Measurements from ENCODE around the gene FMN1. TPM values are rescaled to one million over a fixed set of nuclear protein-coding genes. Genes with fewer than 3 reads are reported as not detected.

The FMN1 gene
- total RNA-seq, 6 donors from 2014 or later = 20.2 to 176 (median 53.8) TPM

DNA sequence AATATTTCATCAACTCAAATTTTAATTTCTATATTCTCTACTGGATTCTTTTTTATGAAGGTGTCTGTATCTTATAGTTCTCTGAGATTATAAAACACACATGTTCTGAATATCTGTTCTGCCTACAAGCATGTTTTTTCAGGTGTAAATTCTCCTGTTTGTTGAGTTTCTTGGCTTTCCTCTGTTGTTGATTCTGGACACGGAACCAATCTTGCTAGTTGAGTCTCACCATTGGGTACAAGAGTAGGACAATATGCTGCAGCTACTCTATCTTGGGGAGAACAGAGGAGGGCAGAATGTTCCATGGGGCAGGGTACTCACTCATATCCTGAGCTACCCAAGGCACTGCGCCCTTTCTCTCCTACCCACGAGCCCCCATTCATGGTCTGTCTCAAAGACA lies 371.8 kb downstream of the FMN1 start:
- TF ChIP-seq POLR2A (IDR thresholded peaks at IDR 0.05) = no peak
- TF ChIP-seq POLR2AphosphoS5 (IDR thresholded peaks at IDR 0.05) = no peak
- TF ChIP-seq EP300 (IDR thresholded peaks at IDR 0.05) = no peak
- TF ChIP-seq, protein P1, sequence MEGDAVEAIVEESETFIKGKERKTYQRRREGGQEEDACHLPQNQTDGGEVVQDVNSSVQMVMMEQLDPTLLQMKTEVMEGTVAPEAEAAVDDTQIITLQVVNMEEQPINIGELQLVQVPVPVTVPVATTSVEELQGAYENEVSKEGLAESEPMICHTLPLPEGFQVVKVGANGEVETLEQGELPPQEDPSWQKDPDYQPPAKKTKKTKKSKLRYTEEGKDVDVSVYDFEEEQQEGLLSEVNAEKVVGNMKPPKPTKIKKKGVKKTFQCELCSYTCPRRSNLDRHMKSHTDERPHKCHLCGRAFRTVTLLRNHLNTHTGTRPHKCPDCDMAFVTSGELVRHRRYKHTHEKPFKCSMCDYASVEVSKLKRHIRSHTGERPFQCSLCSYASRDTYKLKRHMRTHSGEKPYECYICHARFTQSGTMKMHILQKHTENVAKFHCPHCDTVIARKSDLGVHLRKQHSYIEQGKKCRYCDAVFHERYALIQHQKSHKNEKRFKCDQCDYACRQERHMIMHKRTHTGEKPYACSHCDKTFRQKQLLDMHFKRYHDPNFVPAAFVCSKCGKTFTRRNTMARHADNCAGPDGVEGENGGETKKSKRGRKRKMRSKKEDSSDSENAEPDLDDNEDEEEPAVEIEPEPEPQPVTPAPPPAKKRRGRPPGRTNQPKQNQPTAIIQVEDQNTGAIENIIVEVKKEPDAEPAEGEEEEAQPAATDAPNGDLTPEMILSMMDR (IDR thresholded peaks at IDR 0.05) = no peak
- no peak for ATAC-seq (ENCODE audit: low FRiP score in 2 of 2)
- H3K27me3 ChIP-seq = no peaks in the 10 kb centered on the region

DNA sequence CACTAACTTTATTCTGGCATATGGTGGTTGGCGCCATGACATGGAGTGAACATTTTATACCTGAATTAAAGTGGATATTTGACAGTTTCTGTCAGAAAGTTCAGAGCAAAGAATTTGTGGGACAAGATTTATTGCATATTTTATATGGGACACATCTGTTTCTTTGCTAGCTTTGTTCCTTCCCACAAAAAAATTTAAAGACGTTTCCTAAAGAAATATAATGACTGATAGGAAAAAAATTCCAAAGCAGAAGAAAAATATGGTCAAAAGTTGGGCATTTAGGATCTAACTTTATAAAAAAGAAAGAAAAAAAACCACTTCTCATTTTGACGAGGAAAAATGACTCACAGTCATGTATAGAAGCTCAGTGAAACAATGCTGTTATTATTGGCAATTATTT lies 375.1 kb downstream of the FMN1 start:
- 62 to 70% methylated on average over 3 of the region's 3 CpGs for WGBS, 2 donors
- Histone ChIP-seq H3K36me3 (no peaks in the 10 kb centered on the region), H3K4me3 (no peak overlapping the region), H3K4me1 (no peaks in the 10 kb centered on the region), H3K27ac (no peak overlapping the region), H3K9me3 (no peaks in the 10 kb centered on the region), H3K27me3 (no peaks in the 10 kb centered on the region)
- DNase-seq (no peak), ATAC-seq (ENCODE audit: low FRiP score in 2 of 2) (no peak)
- TF ChIP-seq, protein P1 (IDR thresholded peaks at IDR 0.05) = no peak
- TF ChIP-seq POLR2AphosphoS5 (IDR thresholded peaks at IDR 0.05) (no peak), EP300 (IDR thresholded peaks at IDR 0.05) (no peak), POLR2A (IDR thresholded peaks at IDR 0.05) (no peak)

More for the DNA sequence above, 371.8 kb downstream of the FMN1 start:
- no peaks in the 10 kb centered on the region for H3K36me3 ChIP-seq
- no peak for DNase-seq
- no peak overlapping the region for H3K4me3 ChIP-seq
- H3K27ac ChIP-seq = no peak overlapping the region
- H3K4me1 ChIP-seq = no peaks in the 10 kb centered on the region
- no peaks in the 10 kb centered on the region for H3K9me3 ChIP-seq
- WGBS, 2 donors = 82 to 86% methylated on average over 3 of the region's 3 CpGs

DNA sequence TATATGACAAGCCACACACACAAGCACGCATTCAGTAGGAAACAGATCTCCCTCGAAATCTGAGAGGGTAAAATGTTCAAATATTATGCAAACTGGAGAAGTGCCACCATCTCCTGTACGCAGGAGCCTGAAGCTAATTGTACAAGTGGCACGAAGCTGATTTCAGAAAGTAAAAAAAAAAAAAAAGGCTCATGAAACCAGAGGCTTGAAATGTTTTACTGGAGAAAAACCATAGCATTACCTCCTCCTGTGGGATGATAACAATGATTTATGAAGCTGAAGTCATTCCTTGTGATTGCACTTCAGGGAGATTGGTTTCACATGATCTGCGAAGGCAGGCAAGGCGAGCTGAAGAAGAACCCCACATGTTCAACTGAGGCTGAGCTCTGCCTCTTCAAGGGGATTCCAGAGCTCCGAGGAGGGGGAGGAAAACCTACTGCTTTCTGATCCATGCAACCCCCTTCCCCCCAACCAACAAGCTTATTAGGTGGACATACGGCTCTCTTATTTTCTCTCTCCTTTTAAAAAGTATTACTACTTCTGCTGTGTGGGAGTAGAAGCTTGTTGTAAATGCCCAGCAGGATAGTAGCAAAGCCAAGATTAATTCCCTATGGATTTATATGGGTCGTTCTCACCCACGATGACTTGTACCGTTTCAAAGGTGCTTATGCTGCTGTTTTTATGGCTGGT lies 375.6 kb downstream of the FMN1 start:
- WGBS, 2 donors = 52 to 62% methylated on average over 11 of the region's 11 CpGs
- TF ChIP-seq POLR2AphosphoS5 (IDR thresholded peaks at IDR 0.05) = no peak
- TF ChIP-seq, protein P1 (IDR thresholded peaks at IDR 0.05) = no peak
- TF ChIP-seq EP300 (IDR thresholded peaks at IDR 0.05) = no peak
- TF ChIP-seq POLR2A (IDR thresholded peaks at IDR 0.05) = no peak

DNA sequence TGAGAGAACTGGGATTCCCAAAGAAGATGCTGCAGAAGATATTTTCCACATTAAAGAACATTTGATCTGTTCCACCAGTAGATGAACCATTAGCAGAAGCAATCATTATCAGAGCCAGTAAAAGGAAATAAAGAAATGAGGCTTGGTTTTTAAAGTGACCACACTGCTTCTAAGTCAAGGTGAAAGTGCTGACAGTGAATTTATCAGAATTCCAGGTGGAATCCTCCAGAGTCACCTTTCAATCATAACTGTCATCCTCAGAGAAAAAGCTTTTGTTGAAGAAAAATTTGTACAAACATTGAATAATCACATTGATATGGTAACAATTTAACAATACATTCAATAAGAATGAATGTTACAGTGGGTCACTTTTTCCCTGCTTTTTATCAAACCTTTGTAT lies 376.9 kb downstream of the FMN1 start:
- Histone ChIP-seq H3K27me3 (no peaks in the 10 kb centered on the region), H3K9me3 (no peaks in the 10 kb centered on the region), H3K4me3 (no peak overlapping the region), H3K36me3 (no peaks in the 10 kb centered on the region), H3K27ac (no peak overlapping the region), H3K4me1 (no peaks in the 10 kb centered on the region)
- TF ChIP-seq POLR2A (IDR thresholded peaks at IDR 0.05) (no peak), EP300 (IDR thresholded peaks at IDR 0.05) (no peak), POLR2AphosphoS5 (IDR thresholded peaks at IDR 0.05) (no peak)
- TF ChIP-seq, protein P1 (IDR thresholded peaks at IDR 0.05) = no peak
- no peak for DNase-seq
- no peak for ATAC-seq (ENCODE audit: low FRiP score in 2 of 2)

More for the DNA sequence above, 375.6 kb downstream of the FMN1 start:
- Histone ChIP-seq H3K27ac (no peak overlapping the region), H3K27me3 (no peaks in the 10 kb centered on the region), H3K9me3 (no peaks in the 10 kb centered on the region), H3K36me3 (no peaks in the 10 kb centered on the region), H3K4me1 (no peaks in the 10 kb centered on the region), H3K4me3 (no peak overlapping the region)
- ATAC-seq (ENCODE audit: low FRiP score in 2 of 2) (peak in 1 of 2 donors; percentile 44), DNase-seq (no peak)

DNA sequence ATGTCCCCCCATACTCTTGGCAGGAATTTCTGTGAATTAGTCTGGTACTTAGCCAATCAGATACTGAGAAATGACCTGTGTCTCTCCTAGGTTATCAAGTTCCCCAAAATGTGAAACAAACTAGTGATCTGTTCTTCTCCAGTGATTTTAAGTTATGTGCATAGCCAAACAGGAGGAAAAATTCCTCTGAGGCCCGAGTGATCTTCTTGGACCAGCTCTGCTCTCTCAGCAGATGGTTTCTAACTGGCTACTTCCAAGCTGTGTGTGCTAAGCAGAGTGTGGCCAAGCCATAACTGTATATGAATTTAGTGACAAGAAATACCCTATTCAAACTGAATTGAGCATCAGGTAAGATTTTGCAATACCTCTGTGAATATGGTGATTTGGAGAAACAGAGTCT lies 387.2 kb downstream of the FMN1 start:
- DNase-seq = no peak
- H3K9me3 ChIP-seq = no peaks in the 10 kb centered on the region
- no peak overlapping the region for H3K4me3 ChIP-seq
- no peak overlapping the region for H3K27ac ChIP-seq
- H3K4me1 ChIP-seq = no peaks in the 10 kb centered on the region
- WGBS, 2 donors = 71 to 75% methylated on average over 1 of the region's 1 CpG
- no peak for ATAC-seq (ENCODE audit: low FRiP score in 2 of 2)
- no peaks in the 10 kb centered on the region for H3K36me3 ChIP-seq
- no peaks in the 10 kb centered on the region for H3K27me3 ChIP-seq
- TF ChIP-seq, protein P1 (IDR thresholded peaks at IDR 0.05) = no peak
- TF ChIP-seq EP300 (IDR thresholded peaks at IDR 0.05) (no peak), POLR2AphosphoS5 (IDR thresholded peaks at IDR 0.05) (no peak), POLR2A (IDR thresholded peaks at IDR 0.05) (no peak)

Data from upper lobe of left lung (tissue), 6 donors.